NCI-H2227 treated with DMSO at 0.1 percent for 48 hours (cell line): ENCODE measurements around the gene PPP1R12B.
A peak's percentile ranks its signal among the peaks of the same experiment; 100 is the strongest.
"Not testable (repeated sequence)": the region's sequence is repeated elsewhere in the genome, so short reads cannot be mapped to it uniquely, and the experiment has no call there.

ENCODE experiments used
- DNase-seq: peaks from one replicate; lab custom pipeline; 2025; lab: John Stamatoyannopoulos, UW

PPP1R12B gene

GRCh38 chr1:202580619-202581018 lies 232.1 kb downstream of the PPP1R12B start:
- DNase-seq: no peak

DNA sequence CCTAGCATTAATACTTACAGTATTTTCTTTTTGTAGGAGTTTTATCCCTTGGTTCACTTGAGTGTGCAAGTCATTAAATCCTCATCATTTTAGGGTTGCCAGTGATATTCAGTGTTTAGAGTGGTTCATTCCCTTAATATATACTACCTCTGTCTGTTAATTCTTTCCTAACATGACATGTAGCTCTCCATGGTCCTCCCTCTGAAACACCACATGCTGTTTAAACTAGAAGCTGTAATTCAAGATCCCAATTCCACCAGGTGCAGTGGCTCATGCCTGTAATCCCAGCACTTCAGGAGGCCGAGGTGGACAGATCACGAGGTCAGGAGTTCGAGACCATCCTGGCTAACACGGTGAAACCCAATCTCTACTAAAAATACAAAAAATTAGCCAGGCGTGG lies 233.9 kb downstream of the PPP1R12B start:
- not testable (repeated sequence) for DNase-seq

- DNase-seq: no peak
These were observed 236.4 kb downstream of the PPP1R12B start for GRCh38 chr1:202584707-202585589.

- DNase-seq: no peak
These were observed 237.1 kb downstream of the PPP1R12B start for GRCh38 chr1:202585590-202585933.

GRCh38 chr1:202586018-202586821 lies 237.7 kb downstream of the PPP1R12B start:
- DNase-seq: peak; percentile 23

DNA sequence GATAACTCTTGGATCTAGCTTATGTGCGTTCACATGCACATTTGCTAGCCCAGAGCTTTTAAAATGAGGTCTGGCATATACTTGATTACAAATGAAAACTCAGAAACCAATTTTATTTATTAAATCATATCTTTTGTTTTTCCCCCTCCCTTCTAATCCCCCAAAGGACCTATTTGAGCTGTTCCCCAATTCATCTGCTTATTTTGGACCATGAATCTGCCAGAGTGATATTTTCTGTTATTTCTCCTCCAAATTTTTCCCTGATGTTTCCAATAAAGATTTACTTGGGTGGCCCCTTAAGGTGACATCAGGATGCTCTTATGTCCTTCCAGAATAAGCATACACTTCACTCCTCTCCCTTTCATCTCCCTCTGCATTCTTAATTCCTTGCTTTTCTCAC lies 238.4 kb downstream of the PPP1R12B start:
- DNase-seq: no peak

GRCh38 chr1:202587859-202588485 lies 239.5 kb downstream of the PPP1R12B start:
- no peak for DNase-seq

DNA sequence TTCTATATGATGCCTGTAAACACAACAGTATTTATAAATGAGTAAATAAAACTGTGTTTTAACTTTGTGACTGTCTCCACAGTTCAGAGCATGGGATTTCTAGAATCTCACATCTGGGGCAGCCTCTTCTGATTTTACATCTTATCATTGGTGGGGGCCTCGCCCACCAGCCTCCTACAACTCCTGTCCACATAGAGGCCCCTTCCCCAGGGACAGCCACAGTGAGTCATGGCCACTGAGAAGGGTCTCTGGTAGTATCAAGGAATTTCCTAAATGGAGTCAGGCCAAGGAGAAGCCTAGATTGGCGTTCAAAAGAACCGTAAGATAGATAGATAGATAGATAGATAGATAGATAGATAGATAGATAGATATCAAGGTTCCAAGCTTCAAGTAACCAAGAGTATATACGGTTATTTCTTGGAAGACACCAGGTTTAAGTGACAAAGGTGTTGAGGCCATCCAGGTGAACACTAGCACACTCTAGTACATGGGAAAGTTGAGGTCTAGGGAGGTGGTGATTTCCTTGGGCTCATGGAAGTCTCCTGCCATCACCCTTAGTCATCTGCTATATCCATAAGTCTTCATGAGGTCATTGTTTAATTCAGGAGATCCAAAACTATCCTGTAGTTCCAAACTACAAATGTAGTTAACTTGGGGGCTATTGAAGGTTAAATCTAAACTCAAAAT lies 240.1 kb downstream of the PPP1R12B start:
- no peak for DNase-seq

DNA sequence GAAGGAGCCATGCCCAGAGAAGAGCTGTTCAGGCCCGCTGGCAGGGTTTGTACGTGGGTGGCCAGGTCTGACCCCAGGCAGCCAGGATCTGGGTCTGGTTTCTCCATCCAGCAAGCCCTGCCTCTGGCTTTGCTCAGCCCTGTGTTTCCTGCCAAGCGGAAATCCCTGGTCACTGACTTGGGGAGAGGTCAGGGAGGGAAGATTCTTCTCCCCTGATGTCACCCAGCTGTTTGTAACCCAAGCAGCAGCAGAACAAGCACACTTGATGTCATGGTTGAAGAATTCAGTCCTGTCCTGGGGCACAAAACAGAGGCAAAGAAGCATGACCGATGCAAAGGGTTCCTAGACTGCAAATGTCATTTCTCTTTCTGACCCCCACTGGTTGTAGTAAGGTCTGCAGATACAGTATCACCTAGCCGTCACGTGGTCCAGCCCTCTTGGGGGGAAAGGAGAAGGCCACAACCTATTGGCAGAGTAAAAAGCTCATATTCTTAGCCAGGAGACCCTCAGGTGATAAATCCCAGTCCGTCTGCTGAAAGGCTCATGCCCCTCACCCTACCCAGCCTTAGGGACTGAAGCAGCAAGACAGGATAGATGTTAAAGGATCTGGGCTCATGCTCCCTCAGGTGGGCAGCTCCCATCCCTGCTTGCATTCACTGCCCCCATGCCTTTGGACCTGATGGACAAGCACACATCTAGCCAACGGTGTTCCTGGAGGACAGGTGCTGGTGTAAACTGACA lies 240.9 kb downstream of the PPP1R12B start:
- DNase-seq: no peak

- DNase-seq: no peak
These were observed 241.6 kb downstream of the PPP1R12B start for GRCh38 chr1:202590126-202590525.

DNA sequence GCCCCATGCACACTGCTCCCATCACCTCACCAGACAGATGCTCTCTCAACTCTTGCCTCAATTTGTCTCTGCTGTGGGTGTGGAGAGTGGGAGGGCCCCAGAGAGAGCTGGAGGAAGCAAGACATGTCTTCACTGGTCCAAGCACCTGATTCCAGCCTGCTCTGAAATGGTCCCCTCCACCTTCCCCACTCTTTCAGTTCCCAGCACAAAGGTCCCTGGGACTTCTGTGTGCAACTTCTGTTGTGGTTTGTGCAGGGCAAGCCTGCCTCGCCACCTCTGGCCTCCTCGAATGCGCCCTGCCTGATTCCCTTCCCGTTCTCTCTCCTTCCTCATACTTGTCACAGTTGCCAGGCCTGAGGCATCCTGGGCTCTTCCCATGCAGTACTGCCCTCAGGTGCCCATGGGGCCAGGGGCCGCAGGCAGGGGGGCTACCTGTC lies 242.5 kb downstream of the PPP1R12B start:
- DNase-seq: no peak

GRCh38 chr1:202591515-202591914 lies 243.0 kb downstream of the PPP1R12B start:
- DNase-seq: no peak

DNA sequence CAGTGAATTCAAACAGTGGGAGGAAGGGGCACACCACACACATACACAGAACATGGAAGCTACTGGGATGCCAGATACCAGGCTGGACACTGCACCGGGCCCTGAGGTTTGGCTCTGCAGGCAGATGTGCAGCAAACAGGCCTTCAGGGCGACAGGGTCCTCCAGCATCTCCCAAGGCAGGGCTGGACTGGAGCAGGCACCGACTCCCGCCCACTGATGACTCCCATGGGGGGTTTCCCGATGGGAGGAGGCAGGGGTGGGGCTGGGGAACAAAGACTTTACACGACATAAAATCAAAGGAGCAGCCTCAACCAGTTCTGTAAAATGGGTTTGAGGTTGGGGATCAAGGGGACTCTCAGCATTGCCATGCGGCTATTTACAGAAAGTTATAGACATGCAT lies 243.6 kb downstream of the PPP1R12B start:
- no peak for DNase-seq

DNA sequence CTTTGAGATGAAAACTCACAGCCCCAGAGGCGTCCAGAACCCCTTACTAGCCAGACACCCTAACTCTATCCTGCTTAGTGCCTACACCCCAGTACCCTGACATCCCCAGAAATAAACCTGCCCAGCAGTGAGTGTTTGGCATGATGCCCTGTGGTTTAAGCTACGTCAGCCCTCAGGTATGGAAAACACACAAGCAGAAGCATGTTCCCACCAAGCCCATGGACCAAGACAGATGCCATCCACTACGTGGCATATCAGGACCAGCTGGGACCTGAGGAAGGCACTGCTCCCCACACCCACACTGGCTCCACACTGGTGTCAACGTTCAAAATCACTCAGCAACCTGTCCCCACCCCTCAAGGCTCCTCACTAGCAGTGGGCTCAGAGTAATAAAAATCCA lies 245.3 kb downstream of the PPP1R12B start:
- no peak for DNase-seq

- no peak for DNase-seq
These were observed 248.1 kb downstream of the PPP1R12B start for GRCh38 chr1:202596638-202597037.

DNA sequence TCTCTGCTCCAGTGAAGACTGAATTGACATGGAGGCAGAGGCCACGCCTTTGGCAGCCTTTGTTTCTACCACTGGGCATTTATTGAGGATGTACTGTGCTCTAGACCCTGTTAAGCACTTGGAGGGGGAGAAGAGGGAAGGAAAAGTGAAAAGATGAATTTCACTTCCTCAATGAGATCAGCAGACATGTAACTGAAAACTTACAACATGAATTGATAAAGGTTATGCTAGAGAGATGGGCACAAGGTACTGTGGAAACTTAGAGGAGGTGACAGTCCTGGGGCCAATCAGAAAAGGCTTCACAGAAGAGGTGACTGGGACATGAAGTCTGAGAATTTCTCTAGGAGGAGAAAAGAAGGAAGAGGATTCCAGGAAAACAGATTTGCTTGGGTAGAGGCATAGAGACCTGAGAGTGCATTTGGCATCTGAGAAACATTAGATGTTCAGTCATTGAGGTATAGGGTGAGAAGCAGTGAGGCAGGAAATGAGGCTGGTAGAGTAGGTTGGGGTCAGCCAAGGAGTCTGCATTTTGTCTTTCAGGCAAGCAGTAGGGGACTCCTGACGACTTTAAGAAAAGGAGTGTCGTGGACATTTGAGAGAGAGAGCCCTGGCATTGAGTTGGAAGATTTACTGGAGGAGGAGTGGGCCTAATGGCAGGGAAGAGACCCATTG lies 248.7 kb downstream of the PPP1R12B start:
- DNase-seq: no peak

- DNase-seq: peak; percentile 41
These were observed 251.4 kb downstream of the PPP1R12B start for GRCh38 chr1:202599669-202600431.

GRCh38 chr1:202600432-202601041 lies 252.0 kb downstream of the PPP1R12B start:
- no peak for DNase-seq

DNA sequence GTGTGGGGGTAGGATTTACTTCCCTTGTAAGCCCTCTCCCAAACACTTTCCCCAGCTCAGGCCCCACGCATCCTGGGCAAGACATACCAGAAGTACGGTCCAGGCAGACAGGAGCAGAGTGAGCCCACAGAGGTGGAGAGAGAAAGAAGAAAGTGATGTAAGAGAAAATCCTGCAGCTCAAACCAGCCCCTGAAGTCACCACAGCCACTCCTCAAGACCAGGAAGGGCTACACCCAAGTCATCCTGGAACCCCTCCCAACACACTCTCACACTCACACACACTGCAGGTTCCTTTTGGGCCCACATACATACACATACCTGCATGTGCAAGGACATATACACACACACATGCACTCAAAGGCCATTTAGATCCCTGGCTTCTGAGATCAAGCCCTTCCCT lies 254.9 kb downstream of the PPP1R12B start:
- DNase-seq: no peak

GRCh38 chr1:202605515-202605914 lies 257.0 kb downstream of the PPP1R12B start:
- no peak for DNase-seq
